ENCODE data around the gene GOLGA3. TPM values are rescaled to one million over a fixed set of nuclear protein-coding genes. Genes with fewer than 3 reads are reported as not detected.

The GOLGA3 gene
- total and polyA plus RNA-seq, 2 donors, result 19.5 to 34.2 TPM

DNA sequence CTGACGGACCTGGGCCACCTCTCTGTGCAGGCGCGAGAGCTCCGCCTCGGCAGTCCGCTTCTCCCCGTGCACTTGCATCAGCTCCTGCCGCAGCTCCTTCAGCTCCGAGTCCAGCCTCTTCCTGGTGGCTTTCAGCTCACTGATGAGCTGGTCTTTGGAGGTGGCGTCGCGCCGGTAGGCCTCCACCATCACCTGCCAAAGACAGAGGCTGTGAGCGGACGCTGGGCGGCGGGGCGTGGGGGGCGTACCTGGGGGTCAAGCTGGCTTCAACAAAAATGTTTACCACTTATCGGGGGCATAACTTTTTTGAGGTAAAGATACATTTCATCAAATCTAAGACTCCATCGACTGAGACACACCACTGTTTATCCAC, 39.6 kb downstream of the GOLGA3 start:
- WGBS, result 96% methylated on average over 21 of the region's 21 CpGs
- no peak for DNase-seq (ENCODE audit: low read depth in 6 of 9, low spot score in 9 of 9)

DNA sequence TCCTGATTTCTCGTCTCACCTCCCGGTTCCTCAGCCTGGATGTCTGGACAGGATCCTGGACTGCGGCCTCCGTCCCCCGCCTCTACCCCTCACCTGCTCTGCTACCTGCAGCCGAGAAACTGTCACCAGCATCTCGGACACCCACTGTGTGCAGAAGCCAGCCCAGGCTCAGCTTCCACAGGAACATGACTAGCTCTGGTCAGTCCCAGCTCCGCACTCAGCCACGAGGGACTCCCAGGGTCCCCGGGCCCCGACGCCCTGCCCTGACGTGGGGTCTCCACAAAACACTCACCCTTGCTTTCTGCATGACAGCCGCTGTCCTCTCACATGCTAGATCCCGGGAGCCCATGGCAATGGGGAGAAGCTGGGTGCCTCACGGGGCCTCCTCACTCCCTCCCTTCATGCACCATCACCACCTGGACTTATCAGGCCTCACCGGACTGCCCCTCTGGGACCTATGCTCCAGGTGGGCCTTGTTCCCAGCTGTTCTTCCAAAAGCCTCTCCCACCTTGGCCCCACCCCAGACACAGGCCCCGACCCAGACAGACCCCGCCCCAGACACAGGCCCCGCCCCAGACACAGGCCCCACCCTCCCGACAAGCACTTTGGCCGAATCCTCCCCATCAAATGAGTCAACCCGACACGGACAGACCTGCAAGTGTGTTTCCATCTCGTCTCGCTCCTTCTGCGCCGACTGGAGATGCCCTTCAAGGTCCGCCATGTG, 40.1 kb downstream of the GOLGA3 start:
- Histone ChIP-seq H3K36me3 (ENCODE audit: control insufficient read depth in 2 of 2, insufficient read depth in 2 of 2, low read length in 1 of 2) (peaks cover 70 to 88% of the 10 kb centered on the region in 2 donors), H3K27ac (ENCODE audit: low read depth in 1 of 2, low read length in 1 of 2) (no peak overlapping the region), H3K4me3 (ENCODE audit: low read length in 2 of 2) (no peak overlapping the region), H3K4me1 (ENCODE audit: control insufficient read depth in 2 of 2, insufficient read depth in 2 of 2, low read length in 2 of 2) (no peaks in the 10 kb centered on the region), H3K9me3 (ENCODE audit: control insufficient read depth in 2 of 2, insufficient read depth in 1 of 2, low read length in 1 of 2) (peaks cover 1 to 12% of the 10 kb centered on the region in 2 donors), H3K27me3 (ENCODE audit: control insufficient read depth in 2 of 2, insufficient read depth in 1 of 2, low read length in 1 of 2) (no peaks in the 10 kb centered on the region)
- DNase-seq (ENCODE audit: low read depth in 6 of 9, low spot score in 9 of 9), result no peak
- 98% methylated on average over 29 of the region's 29 CpGs for WGBS

More for the DNA sequence above, 39.6 kb downstream of the GOLGA3 start:
- H3K27ac ChIP-seq (ENCODE audit: low read depth in 1 of 2, low read length in 1 of 2), result no peak overlapping the region
- H3K36me3 ChIP-seq (ENCODE audit: control insufficient read depth in 2 of 2, insufficient read depth in 2 of 2, low read length in 1 of 2), result peaks cover 71 to 88% of the 10 kb centered on the region in 2 donors
- peaks cover 4 to 17% of the 10 kb centered on the region in 2 donors for H3K9me3 ChIP-seq (ENCODE audit: control insufficient read depth in 2 of 2, insufficient read depth in 1 of 2, low read length in 1 of 2)
- no peaks in the 10 kb centered on the region for H3K27me3 ChIP-seq (ENCODE audit: control insufficient read depth in 2 of 2, insufficient read depth in 1 of 2, low read length in 1 of 2)
- no peak overlapping the region for H3K4me3 ChIP-seq (ENCODE audit: low read length in 2 of 2)
- H3K4me1 ChIP-seq (ENCODE audit: control insufficient read depth in 2 of 2, insufficient read depth in 2 of 2, low read length in 2 of 2), result no peaks in the 10 kb centered on the region

DNA sequence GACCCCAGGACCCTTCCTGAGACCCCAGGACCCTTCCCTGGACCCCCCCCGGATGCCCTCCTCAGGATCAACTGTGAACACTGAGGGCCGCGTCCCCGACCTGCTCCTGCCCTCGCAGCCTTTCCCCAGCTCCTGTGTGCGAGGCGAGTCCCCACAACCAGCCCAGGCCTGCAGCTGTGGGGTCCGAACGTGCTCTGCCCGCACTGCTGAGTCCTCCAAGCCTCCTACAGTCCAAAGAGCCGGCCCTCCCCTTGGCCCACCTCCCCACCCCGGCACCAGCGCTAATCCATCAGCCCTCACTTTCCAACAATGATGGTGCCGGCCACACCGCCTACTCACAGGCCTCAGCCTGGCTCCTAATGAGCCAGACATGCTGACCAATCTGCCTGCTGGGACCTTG, 40.8 kb downstream of the GOLGA3 start:
- WGBS, result 96% methylated on average over 15 of the region's 15 CpGs
- H3K4me3 ChIP-seq (ENCODE audit: low read length in 2 of 2), result no peak overlapping the region
- H3K9me3 ChIP-seq (ENCODE audit: control insufficient read depth in 2 of 2, insufficient read depth in 1 of 2, low read length in 1 of 2), result peaks cover 1 to 12% of the 10 kb centered on the region in 2 donors
- DNase-seq (ENCODE audit: low read depth in 6 of 9, low spot score in 9 of 9), result no peak
- H3K4me1 ChIP-seq (ENCODE audit: control insufficient read depth in 2 of 2, insufficient read depth in 2 of 2, low read length in 2 of 2), result no peaks in the 10 kb centered on the region
- peaks cover 75 to 91% of the 10 kb centered on the region in 2 donors for H3K36me3 ChIP-seq (ENCODE audit: control insufficient read depth in 2 of 2, insufficient read depth in 2 of 2, low read length in 1 of 2)
- no peaks in the 10 kb centered on the region for H3K27me3 ChIP-seq (ENCODE audit: control insufficient read depth in 2 of 2, insufficient read depth in 1 of 2, low read length in 1 of 2)
- H3K27ac ChIP-seq (ENCODE audit: low read depth in 1 of 2, low read length in 1 of 2), result no peak overlapping the region

DNA sequence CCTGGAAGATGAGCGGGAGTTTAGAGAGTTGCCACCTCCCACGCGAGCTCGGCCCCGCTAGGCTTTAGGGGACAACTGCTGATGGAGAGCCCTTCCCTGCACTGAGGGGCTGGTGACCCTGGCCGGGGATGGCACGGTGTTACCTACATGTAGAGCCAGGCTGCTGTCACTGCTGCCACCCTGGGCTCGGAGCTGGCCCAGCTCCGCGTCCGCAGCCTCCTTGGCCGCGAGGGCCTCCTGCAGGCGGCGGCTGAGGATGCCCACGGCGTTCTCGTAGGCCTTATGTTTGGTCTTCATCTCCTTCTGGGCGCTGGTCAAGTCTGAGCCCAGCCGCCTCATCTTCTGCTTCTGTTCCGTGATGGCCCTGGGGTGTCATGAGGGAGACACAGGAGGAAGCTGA, 42.5 kb downstream of the GOLGA3 start:
- Histone ChIP-seq H3K27me3 (ENCODE audit: control insufficient read depth in 2 of 2, insufficient read depth in 1 of 2, low read length in 1 of 2) (no peaks in the 10 kb centered on the region), H3K4me1 (ENCODE audit: control insufficient read depth in 2 of 2, insufficient read depth in 2 of 2, low read length in 2 of 2) (no peaks in the 10 kb centered on the region), H3K4me3 (ENCODE audit: low read length in 2 of 2) (no peak overlapping the region), H3K27ac (ENCODE audit: low read depth in 1 of 2, low read length in 1 of 2) (no peak overlapping the region), H3K9me3 (ENCODE audit: control insufficient read depth in 2 of 2, insufficient read depth in 1 of 2, low read length in 1 of 2) (peaks cover 1 to 4% of the 10 kb centered on the region in 2 donors), H3K36me3 (ENCODE audit: control insufficient read depth in 2 of 2, insufficient read depth in 2 of 2, low read length in 1 of 2) (peaks cover 73 to 92% of the 10 kb centered on the region in 2 donors)
- no peak for DNase-seq (ENCODE audit: low read depth in 6 of 9, low spot score in 9 of 9)
- WGBS, result 95% methylated on average over 21 of the region's 21 CpGs

DNA sequence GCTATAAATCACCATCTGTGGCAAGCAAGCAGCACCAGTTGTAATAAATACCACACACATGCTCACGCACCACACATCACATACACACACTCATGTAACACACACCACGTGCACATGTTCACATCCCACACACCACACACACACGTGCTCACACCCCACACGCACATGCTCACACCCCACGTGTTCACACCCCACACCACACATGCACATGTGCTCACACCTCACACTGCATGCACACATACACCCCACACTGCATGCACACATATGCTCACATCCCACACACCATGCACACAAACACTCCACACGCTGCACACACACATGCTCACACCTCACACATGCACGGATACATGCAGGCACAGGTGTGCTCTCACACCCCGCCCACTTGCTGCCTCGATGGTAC, 44.1 kb downstream of the GOLGA3 start:
- Histone ChIP-seq H3K36me3 (ENCODE audit: control insufficient read depth in 2 of 2, insufficient read depth in 2 of 2, low read length in 1 of 2) (peaks cover 82 to 94% of the 10 kb centered on the region in 2 donors), H3K4me1 (ENCODE audit: control insufficient read depth in 2 of 2, insufficient read depth in 2 of 2, low read length in 2 of 2) (no peaks in the 10 kb centered on the region), H3K4me3 (ENCODE audit: low read length in 2 of 2) (no peak overlapping the region), H3K9me3 (ENCODE audit: control insufficient read depth in 2 of 2, insufficient read depth in 1 of 2, low read length in 1 of 2) (peaks cover 2 to 11% of the 10 kb centered on the region in 2 donors), H3K27me3 (ENCODE audit: control insufficient read depth in 2 of 2, insufficient read depth in 1 of 2, low read length in 1 of 2) (no peaks in the 10 kb centered on the region), H3K27ac (ENCODE audit: low read depth in 1 of 2, low read length in 1 of 2) (no peak overlapping the region)
- WGBS, result 93% methylated on average over 9 of the region's 9 CpGs
- DNase-seq (ENCODE audit: low read depth in 6 of 9, low spot score in 9 of 9), result no peak

DNA sequence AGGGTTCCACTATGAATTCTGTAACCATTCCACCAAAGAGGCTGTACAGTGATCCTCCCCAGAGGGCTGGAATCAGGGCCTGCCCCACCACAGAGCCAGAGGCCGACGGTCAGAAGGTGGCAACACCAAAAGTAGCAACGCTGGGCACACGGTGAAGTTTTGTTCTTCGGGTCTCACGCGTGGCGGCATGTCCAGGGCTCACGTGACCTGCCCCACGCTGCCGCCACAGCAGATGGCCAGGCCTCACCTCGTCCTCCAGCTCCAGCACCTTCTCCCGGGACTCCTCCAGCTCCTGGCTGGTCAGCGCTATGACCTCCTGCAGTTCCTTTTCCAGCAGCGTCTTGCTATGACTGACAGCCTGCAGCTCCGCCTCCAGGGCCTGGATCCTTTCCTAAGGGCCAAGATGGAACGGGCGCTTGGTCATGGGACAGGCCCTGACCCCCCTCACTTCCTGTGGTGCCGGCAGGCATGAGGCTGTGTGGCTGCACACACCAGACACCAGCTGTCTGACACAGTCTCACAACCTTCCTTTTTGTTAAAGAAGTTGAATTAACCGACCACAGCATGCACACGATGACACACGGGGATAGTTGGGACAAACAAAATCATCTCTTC, 44.6 kb downstream of the GOLGA3 start:
- no peak for DNase-seq (ENCODE audit: low read depth in 6 of 9, low spot score in 9 of 9)
- Histone ChIP-seq H3K27ac (ENCODE audit: low read depth in 1 of 2, low read length in 1 of 2) (no peak overlapping the region), H3K27me3 (ENCODE audit: control insufficient read depth in 2 of 2, insufficient read depth in 1 of 2, low read length in 1 of 2) (no peaks in the 10 kb centered on the region), H3K4me3 (ENCODE audit: low read length in 2 of 2) (no peak overlapping the region), H3K9me3 (ENCODE audit: control insufficient read depth in 2 of 2, insufficient read depth in 1 of 2, low read length in 1 of 2) (peaks cover 2 to 7% of the 10 kb centered on the region in 2 donors), H3K36me3 (ENCODE audit: control insufficient read depth in 2 of 2, insufficient read depth in 2 of 2, low read length in 1 of 2) (peaks cover 80 to 91% of the 10 kb centered on the region in 2 donors), H3K4me1 (ENCODE audit: control insufficient read depth in 2 of 2, insufficient read depth in 2 of 2, low read length in 2 of 2) (no peaks in the 10 kb centered on the region)
- whole genome bisulfite sequencing, result 92% methylated on average over 22 of the region's 22 CpGs

- H3K27ac ChIP-seq (ENCODE audit: low read depth in 1 of 2, low read length in 1 of 2), result no peak overlapping the region
- peaks cover 0 to 5% of the 10 kb centered on the region in 2 donors for H3K4me1 ChIP-seq (ENCODE audit: control insufficient read depth in 2 of 2, insufficient read depth in 2 of 2, low read length in 2 of 2)
- no peak overlapping the region for H3K4me3 ChIP-seq (ENCODE audit: low read length in 2 of 2)
- peaks cover 85 to 91% of the 10 kb centered on the region in 2 donors for H3K36me3 ChIP-seq (ENCODE audit: control insufficient read depth in 2 of 2, insufficient read depth in 2 of 2, low read length in 1 of 2)
- H3K27me3 ChIP-seq (ENCODE audit: control insufficient read depth in 2 of 2, insufficient read depth in 1 of 2, low read length in 1 of 2), result no peaks in the 10 kb centered on the region
- H3K9me3 ChIP-seq (ENCODE audit: control insufficient read depth in 2 of 2, insufficient read depth in 1 of 2, low read length in 1 of 2), result peaks cover 1 to 7% of the 10 kb centered on the region in 2 donors
- WGBS, result 99% methylated on average over 12 of the region's 12 CpGs
- DNase-seq (ENCODE audit: low read depth in 6 of 9, low spot score in 9 of 9), result no peak
Measured at GRCh38 chr12:132781938-132782337, 46.7 kb downstream of the GOLGA3 start.

GRCh38 chr12:132779781-132780353, 48.8 kb downstream of the GOLGA3 start:
- H3K4me1 ChIP-seq (ENCODE audit: control insufficient read depth in 2 of 2, insufficient read depth in 2 of 2, low read length in 2 of 2), result peaks cover 0 to 23% of the 10 kb centered on the region in 2 donors
- no peak overlapping the region for H3K4me3 ChIP-seq (ENCODE audit: low read length in 2 of 2)
- H3K27me3 ChIP-seq (ENCODE audit: control insufficient read depth in 2 of 2, insufficient read depth in 1 of 2, low read length in 1 of 2), result no peaks in the 10 kb centered on the region
- no peak for DNase-seq (ENCODE audit: low read depth in 6 of 9, low spot score in 9 of 9)
- H3K27ac ChIP-seq (ENCODE audit: low read depth in 1 of 2, low read length in 1 of 2), result no peak overlapping the region
- WGBS, result 96% methylated on average over 30 of the region's 30 CpGs
- peaks cover 4 to 7% of the 10 kb centered on the region in 2 donors for H3K9me3 ChIP-seq (ENCODE audit: control insufficient read depth in 2 of 2, insufficient read depth in 1 of 2, low read length in 1 of 2)
- peaks cover 87 to 93% of the 10 kb centered on the region in 2 donors for H3K36me3 ChIP-seq (ENCODE audit: control insufficient read depth in 2 of 2, insufficient read depth in 2 of 2, low read length in 1 of 2)

DNA sequence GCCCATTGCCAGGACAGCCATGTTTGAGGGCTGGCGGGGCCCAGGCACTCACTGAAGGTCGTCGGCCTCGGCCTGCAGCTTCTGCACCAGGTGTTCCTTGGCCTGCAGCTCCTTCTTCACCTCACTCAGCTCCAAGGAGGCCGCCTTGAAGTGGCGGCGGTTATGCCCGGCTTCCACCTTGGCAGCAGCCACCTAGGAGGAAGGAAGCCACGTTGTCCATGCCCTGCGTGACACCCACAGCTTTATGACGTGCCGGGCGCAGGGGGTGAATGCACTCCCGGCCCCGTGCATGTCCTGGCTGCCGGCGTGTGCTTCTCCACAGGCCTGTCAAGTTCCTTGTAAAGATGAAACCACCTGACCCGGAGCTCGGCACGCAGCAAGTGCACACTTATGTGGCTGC, 51.1 kb downstream of the GOLGA3 start:
- Histone ChIP-seq H3K9me3 (ENCODE audit: control insufficient read depth in 2 of 2, insufficient read depth in 1 of 2, low read length in 1 of 2) (peaks cover 12 to 14% of the 10 kb centered on the region in 2 donors), H3K36me3 (ENCODE audit: control insufficient read depth in 2 of 2, insufficient read depth in 2 of 2, low read length in 1 of 2) (peaks cover 91 to 93% of the 10 kb centered on the region in 2 donors), H3K27me3 (ENCODE audit: control insufficient read depth in 2 of 2, insufficient read depth in 1 of 2, low read length in 1 of 2) (no peaks in the 10 kb centered on the region), H3K27ac (ENCODE audit: low read depth in 1 of 2, low read length in 1 of 2) (no peak overlapping the region), H3K4me1 (ENCODE audit: control insufficient read depth in 2 of 2, insufficient read depth in 2 of 2, low read length in 2 of 2) (peaks cover 0 to 44% of the 10 kb centered on the region in 2 donors), H3K4me3 (ENCODE audit: low read length in 2 of 2) (no peak overlapping the region)
- 97% methylated on average over 20 of the region's 20 CpGs for WGBS
- no peak for DNase-seq (ENCODE audit: low read depth in 6 of 9, low spot score in 9 of 9)

All from thymus (tissue), 11 donors.